ENCODE results near the gene ZNRF2.

GRCh38 chr7:30321089-30321881 lies 36.9 kb downstream of the ZNRF2 start:
- TF ChIP-seq SUZ12 (IDR thresholded peaks at IDR 0.05): no peak
- TF ChIP-seq FOXM1 (IDR thresholded peaks at IDR 0.05; ENCODE audit: borderline replicate concordance): no peak
- TF ChIP-seq ELF4 (IDR thresholded peaks at IDR 0.05): no peak
- no peak for TF ChIP-seq FOXK2 (IDR thresholded peaks at IDR 0.05)
- no peak for TF ChIP-seq FOXA1 (IDR thresholded peaks at IDR 0.05)
- no peak for TF ChIP-seq NFRKB (IDR thresholded peaks at IDR 0.05)
- TF ChIP-seq SP1 (IDR thresholded peaks at IDR 0.05): no peak
